Measurements from ENCODE around the gene HCK.

GRCh38 chr20:32142088-32142487, 90.0 kb downstream of the HCK start:
- no peak for TF ChIP-seq CTCF (IDR thresholded peaks at IDR 0.05; ENCODE audit: insufficient read depth, low read length, poor library complexity, severe bottlenecking)
- TF ChIP-seq EZH2phosphoT487 (conservative IDR thresholded peaks at IDR 0.05; ENCODE audit: low read length), result no peak
